Thymus (tissue), 11 donors: ENCODE results near the gene LRRC38. TPM values are rescaled to one million over a fixed set of nuclear protein-coding genes. Genes with fewer than 3 reads are reported as not detected.
"Not testable (repeated sequence)": the region's sequence is repeated elsewhere in the genome, so short reads cannot be mapped to it uniquely, and the experiment has no call there.

ENCODE experiments used
- DNase-seq, 9 donors: peaks; one replicate each; pipeline ENCODE4 v3.0.0-alpha.2; 2013; ENCODE audit warnings: low spot score in 9 of 9, low read depth in 6 of 9, missing footprints in 1 of 9
- H3K27ac ChIP-seq, 2 donors: one replicate each; pipeline ENCODE4 v1.5.1; 2013; ENCODE audit warnings: control low read depth in 1 of 2, low read depth in 1 of 2, low read length in 1 of 2, mild to moderate bottlenecking in 1 of 2, moderate library complexity in 1 of 2
- H3K27me3 ChIP-seq, 2 donors: one replicate each; pipeline ENCODE4 v1.5.1; 2013; ENCODE audit warnings: low read length in 1 of 2; ENCODE audit not compliant: control insufficient read depth in 2 of 2, insufficient read depth in 1 of 2
- H3K36me3 ChIP-seq, 2 donors: one replicate each; pipeline ENCODE4 v1.5.1; 2013; ENCODE audit warnings: low read length in 1 of 2, mild to moderate bottlenecking in 1 of 2, moderate library complexity in 1 of 2; ENCODE audit not compliant: control insufficient read depth in 2 of 2, insufficient read depth in 2 of 2
- H3K4me1 ChIP-seq, 2 donors: one replicate each; pipeline ENCODE4 v1.5.1; 2013; ENCODE audit warnings: low read length in 2 of 2; ENCODE audit not compliant: control insufficient read depth in 2 of 2, insufficient read depth in 2 of 2
- H3K4me3 ChIP-seq, 2 donors: one replicate each; pipeline ENCODE4 v1.5.1; 2013; ENCODE audit warnings: low read length in 2 of 2, control low read depth in 1 of 2, mild to moderate bottlenecking in 1 of 2
- H3K9me3 ChIP-seq, 2 donors: one replicate each; pipeline ENCODE4 v1.5.1; 2013; ENCODE audit warnings: low read length in 1 of 2, mild to moderate bottlenecking in 1 of 2; ENCODE audit not compliant: control insufficient read depth in 2 of 2, insufficient read depth in 1 of 2
- WGBS: extraction: QIAGEN DNeasy Blood & Tissue Kit; methylation state at CpG from one replicate; pipeline ENCODE4 v1.1.7; 2013; 5-methylcytosine and 5-hydroxymethylcytosine counted together
- polyA plus RNA-seq: library from polyadenylated mRNA; stranded (reverse); fragments of 200-250 nt; gene quantifications from one replicate; pipeline ENCODE4 v1.2.3, GENCODE V29; 2013
- total RNA-seq: library from RNA; stranded (reverse); fragments of 120-200 nt; gene quantifications from one replicate; pipeline ENCODE4 v1.2.4, GENCODE V29; 2013
- donor health status: healthy.

The LRRC38 gene
- total and polyA plus RNA-seq, 2 donors = 0.19 to 4.3 TPM

DNA sequence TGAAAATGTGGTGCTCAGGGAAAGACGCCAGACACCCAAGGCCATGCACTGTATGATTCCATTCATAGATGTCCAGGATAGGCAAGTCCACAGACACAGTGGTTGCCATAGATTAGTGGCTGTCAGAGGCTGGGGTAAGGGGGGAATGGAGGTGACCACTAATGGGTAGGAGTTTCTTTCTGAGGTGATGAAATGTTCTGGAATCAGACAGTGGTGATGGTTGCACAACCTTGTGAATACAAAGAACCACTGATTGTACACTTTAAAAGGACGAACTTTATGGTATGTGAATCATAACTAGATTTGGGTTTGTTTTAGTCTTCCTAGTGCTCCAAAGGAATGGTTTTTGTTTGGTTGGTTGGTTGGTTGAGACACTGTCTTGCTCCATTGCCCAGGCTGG lies 51.8 kb downstream of the LRRC38 start:
- peaks cover 2 to 7% of the 10 kb centered on the region in 2 donors for H3K27me3 ChIP-seq
- no peaks in the 10 kb centered on the region for H3K4me1 ChIP-seq
- H3K36me3 ChIP-seq = no peaks in the 10 kb centered on the region
- 97% methylated on average over 2 of the region's 2 CpGs for WGBS
- no peak overlapping the region for H3K27ac ChIP-seq
- no peak overlapping the region for H3K4me3 ChIP-seq
- H3K9me3 ChIP-seq = no peaks in the 10 kb centered on the region
- no peak for DNase-seq

DNA sequence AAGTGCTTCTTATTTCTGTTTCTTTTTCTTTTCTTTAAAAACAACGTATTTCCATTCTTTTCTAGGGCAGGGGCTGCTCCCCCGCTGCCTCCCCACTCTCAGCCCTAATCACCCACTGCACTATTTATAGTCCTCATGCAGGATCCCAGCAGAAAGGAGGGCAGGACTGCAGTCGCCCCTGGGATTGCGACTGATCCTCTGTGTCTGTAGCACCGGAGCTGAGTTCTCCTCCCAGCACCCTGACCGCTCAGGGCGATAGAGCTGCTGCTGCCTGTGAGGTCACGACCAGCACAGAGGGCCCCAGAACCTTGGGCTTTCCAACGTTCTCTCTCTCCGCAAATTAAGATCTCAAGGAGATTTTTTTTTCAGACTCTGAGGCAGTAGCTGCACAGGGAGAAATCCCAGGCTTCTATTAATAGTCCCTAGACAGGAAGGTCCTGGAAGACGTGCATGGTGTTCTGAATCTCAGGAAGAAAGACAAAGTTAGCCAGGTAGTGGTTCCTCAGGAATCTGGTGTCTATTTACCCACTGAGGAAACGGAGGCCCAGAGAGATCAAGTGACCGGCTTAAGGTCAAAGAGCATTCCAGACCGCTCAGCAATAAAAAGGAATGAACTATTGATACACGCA lies 56.8 kb downstream of the LRRC38 start:
- no peaks in the 10 kb centered on the region for H3K4me1 ChIP-seq
- no peak overlapping the region for H3K4me3 ChIP-seq
- no peak for DNase-seq
- no peak overlapping the region for H3K27ac ChIP-seq
- peaks cover 2 to 5% of the 10 kb centered on the region in 2 donors for H3K27me3 ChIP-seq
- H3K36me3 ChIP-seq = no peaks in the 10 kb centered on the region
- no peaks in the 10 kb centered on the region for H3K9me3 ChIP-seq
- WGBS = 79% methylated on average over 15 of the region's 15 CpGs

- WGBS = 76% methylated on average over 6 of the region's 6 CpGs
- Histone ChIP-seq H3K27ac (no peak overlapping the region), H3K4me3 (no peak overlapping the region), H3K4me1 (no peaks in the 10 kb centered on the region), H3K36me3 (no peaks in the 10 kb centered on the region), H3K27me3 (peaks cover 0 to 2% of the 10 kb centered on the region in 2 donors), H3K9me3 (no peaks in the 10 kb centered on the region)
- DNase-seq = no peak
Measured at GRCh38 chr1:13451399-13451965, 62.3 kb downstream of the LRRC38 start.

DNA sequence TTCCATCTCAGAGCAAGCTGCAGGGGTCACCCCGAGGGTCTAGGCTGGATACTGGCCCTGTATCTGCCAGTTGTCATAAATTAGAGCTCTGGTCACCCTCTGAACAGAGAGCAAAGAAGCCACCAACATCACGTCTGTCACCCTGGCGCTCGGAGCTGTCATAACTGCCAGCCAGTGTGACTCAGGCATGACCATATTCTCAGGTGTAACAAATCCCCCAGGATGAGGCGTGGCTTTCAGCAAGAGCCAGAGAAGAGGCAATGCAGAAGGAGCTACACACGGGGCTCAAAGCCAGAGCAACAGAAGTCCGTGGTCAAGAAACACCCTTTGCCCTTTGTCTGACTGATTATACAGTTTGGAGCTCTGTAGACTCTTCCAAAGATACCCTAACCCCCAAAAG lies 63.6 kb downstream of the LRRC38 start:
- 80% methylated on average over 7 of the region's 7 CpGs for WGBS
- no peaks in the 10 kb centered on the region for H3K9me3 ChIP-seq

GRCh38 chr1:13443335-13443979 lies 70.3 kb downstream of the LRRC38 start:
- Histone ChIP-seq H3K9me3 (no peaks in the 10 kb centered on the region), H3K27me3 (no peaks in the 10 kb centered on the region), H3K4me3 (no peak overlapping the region), H3K27ac (no peak overlapping the region), H3K4me1 (no peaks in the 10 kb centered on the region), H3K36me3 (no peaks in the 10 kb centered on the region)
- 73% methylated on average over 10 of the region's 10 CpGs for WGBS
- DNase-seq = no peak

More for the DNA sequence above, 63.6 kb downstream of the LRRC38 start:
- Histone ChIP-seq H3K4me1 (no peaks in the 10 kb centered on the region), H3K27ac (no peak overlapping the region), H3K36me3 (no peaks in the 10 kb centered on the region), H3K4me3 (no peak overlapping the region), H3K27me3 (no peaks in the 10 kb centered on the region)
- no peak for DNase-seq

GRCh38 chr1:13439104-13439783 lies 74.6 kb downstream of the LRRC38 start:
- H3K27me3 ChIP-seq, H3K27ac ChIP-seq, H3K4me3 ChIP-seq, H3K9me3 ChIP-seq, H3K4me1 ChIP-seq, H3K36me3 ChIP-seq, DNase-seq: not testable (repeated sequence)
- WGBS = 89% methylated on average over 49 of the region's 49 CpGs

DNA sequence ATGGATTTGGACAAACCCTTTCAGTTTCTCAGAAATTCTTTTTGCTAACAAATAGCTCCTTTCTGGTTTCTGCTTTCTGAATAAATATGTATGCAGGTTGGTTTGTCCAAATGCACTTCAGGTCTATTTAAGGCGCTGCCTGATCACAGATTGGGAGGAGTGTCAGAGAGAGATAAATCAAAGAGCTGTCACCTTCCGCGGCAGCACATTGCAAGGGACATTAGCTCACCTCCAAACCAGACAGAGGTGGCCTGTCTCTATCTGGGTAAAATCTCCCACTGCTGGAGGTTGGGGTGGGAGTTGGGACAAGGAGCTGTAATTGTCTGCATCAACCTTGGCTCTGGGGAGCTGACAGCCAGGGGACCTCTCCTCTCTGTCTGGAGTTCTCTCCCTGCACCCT lies 78.3 kb downstream of the LRRC38 start:
- 58% methylated on average over 3 of the region's 3 CpGs for WGBS
- no peaks in the 10 kb centered on the region for H3K9me3 ChIP-seq
- DNase-seq = no peak
- no peaks in the 10 kb centered on the region for H3K27me3 ChIP-seq
- H3K27ac ChIP-seq = no peak overlapping the region
- H3K4me3 ChIP-seq = no peak overlapping the region
- H3K36me3 ChIP-seq = no peaks in the 10 kb centered on the region
- H3K4me1 ChIP-seq = no peaks in the 10 kb centered on the region

GRCh38 chr1:13433694-13434358 lies 80.0 kb downstream of the LRRC38 start:
- not testable (repeated sequence) for H3K9me3 ChIP-seq, H3K27ac ChIP-seq, H3K27me3 ChIP-seq, H3K4me1 ChIP-seq, H3K4me3 ChIP-seq, DNase-seq, H3K36me3 ChIP-seq
- 97% methylated on average over 32 of the region's 32 CpGs for WGBS

GRCh38 chr1:13432251-13432650 lies 81.6 kb downstream of the LRRC38 start:
- 48% methylated on average over 3 of the region's 3 CpGs for WGBS
- H3K27me3 ChIP-seq = no peaks in the 10 kb centered on the region
- no peak overlapping the region for H3K27ac ChIP-seq
- H3K36me3 ChIP-seq = no peaks in the 10 kb centered on the region
- no peak for DNase-seq
- H3K9me3 ChIP-seq = no peaks in the 10 kb centered on the region
- no peak overlapping the region for H3K4me3 ChIP-seq
- H3K4me1 ChIP-seq = no peaks in the 10 kb centered on the region
